GM12801 (cell line): ENCODE results near the gene PANX3.

Source experiments
- CTCF ChIP-seq: IDR thresholded peaks from one replicate; pipeline ENCODE4 v1.5.1; 2011; ENCODE audit warnings: control low read depth; ENCODE audit not compliant: insufficient read length; ENCODE audit errors: extremely low read depth

The PANX3 gene

GRCh38 chr11:124646148-124646547, 34.9 kb downstream of the PANX3 start:
- TF ChIP-seq CTCF = no peak

GRCh38 chr11:124648610-124649009, 37.4 kb downstream of the PANX3 start:
- no peak for TF ChIP-seq CTCF

- no peak for TF ChIP-seq CTCF
Measured at GRCh38 chr11:124656774-124657630, 45.8 kb downstream of the PANX3 start.

GRCh38 chr11:124657904-124658303, 46.7 kb downstream of the PANX3 start:
- no peak for TF ChIP-seq CTCF

- no peak for TF ChIP-seq CTCF
Measured at GRCh38 chr11:124658501-124658900, 47.3 kb downstream of the PANX3 start.

GRCh38 chr11:124658986-124659385, 47.8 kb downstream of the PANX3 start:
- no peak for TF ChIP-seq CTCF

GRCh38 chr11:124661553-124661952, 50.3 kb downstream of the PANX3 start:
- no peak for TF ChIP-seq CTCF
